ENCODE measurements around the gene THAP3. TPM values are rescaled to one million over a fixed set of nuclear protein-coding genes. Genes with fewer than 3 reads are reported as not detected.

Gene THAP3
- total RNA-seq, 4 donors from 2014 or later = 7.5 to 21.0 (median 13.2) TPM

DNA sequence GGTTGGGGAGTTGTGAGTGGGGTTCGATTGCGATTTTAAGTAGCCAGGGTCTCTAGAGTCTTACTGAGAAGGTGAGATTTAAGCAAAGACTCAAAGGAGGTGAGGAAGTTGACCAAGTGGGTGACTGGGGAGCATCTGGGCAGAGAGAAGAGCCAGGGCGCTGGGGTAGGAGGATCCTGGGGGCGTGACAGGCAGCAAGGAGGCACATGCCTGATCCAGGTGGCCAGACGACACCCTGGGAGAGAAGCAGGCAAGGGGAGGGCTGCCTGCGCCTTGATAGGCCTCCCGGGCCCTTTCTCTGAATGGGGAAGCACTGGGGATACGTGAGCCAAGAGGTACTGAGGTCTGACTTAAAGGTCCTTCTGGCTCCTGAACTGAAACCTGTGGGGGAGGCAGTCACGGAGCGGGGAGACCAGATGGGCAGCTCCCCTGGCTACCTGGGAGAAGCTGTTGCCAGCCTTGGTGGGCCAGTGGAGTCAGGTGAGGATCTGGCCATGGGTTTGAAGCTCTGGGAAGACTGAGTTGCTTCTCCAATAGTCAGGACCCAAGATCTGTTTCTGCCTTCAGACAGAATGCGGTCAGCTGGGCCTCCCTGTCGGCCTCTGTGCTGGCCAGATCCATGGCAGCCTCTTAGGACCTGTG, 39.5 kb upstream of the THAP3 start:
- intact Hi-C loops (cut with DNase I; ENCODE audit: low total_unique reads) = no loop called here
- Histone ChIP-seq H3K9me3 (no peaks in the 10 kb centered on the region), H3K36me3 (peaks cover 0 to 16% (median 4%) of the 10 kb centered on the region in 4 donors), H3K4me3 (no peak overlapping the region), H3K4me1 (peaks cover 12 to 45% (median 36%) of the 10 kb centered on the region in 4 donors), H3K27me3 (no peaks in the 10 kb centered on the region), H3K27ac (no peak overlapping the region)
- in situ Hi-C loops (cut with MboI; ENCODE audit: low pct_ligation_motif_present in 1 of 4, low pct_unique_long_range_greater_than_20kb in 1 of 4, low sequenced_read_pairs in 3 of 4) = no loop called here
- WGBS, 2 donors (ENCODE audit: low coverage in 1 of 2) = 94% methylated on average over 12 of the region's 12 CpGs; no CpG with 5 or more reads in 1 of the 2 donors
- DNase-seq = no peak
- TF ChIP-seq, protein P1, sequence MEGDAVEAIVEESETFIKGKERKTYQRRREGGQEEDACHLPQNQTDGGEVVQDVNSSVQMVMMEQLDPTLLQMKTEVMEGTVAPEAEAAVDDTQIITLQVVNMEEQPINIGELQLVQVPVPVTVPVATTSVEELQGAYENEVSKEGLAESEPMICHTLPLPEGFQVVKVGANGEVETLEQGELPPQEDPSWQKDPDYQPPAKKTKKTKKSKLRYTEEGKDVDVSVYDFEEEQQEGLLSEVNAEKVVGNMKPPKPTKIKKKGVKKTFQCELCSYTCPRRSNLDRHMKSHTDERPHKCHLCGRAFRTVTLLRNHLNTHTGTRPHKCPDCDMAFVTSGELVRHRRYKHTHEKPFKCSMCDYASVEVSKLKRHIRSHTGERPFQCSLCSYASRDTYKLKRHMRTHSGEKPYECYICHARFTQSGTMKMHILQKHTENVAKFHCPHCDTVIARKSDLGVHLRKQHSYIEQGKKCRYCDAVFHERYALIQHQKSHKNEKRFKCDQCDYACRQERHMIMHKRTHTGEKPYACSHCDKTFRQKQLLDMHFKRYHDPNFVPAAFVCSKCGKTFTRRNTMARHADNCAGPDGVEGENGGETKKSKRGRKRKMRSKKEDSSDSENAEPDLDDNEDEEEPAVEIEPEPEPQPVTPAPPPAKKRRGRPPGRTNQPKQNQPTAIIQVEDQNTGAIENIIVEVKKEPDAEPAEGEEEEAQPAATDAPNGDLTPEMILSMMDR (IDR thresholded peaks at IDR 0.05) = no peak
- no peak for TF ChIP-seq EP300 (IDR thresholded peaks at IDR 0.05; ENCODE audit: low read depth)
- no peak for TF ChIP-seq POLR2A (IDR thresholded peaks at IDR 0.05)
- no peak for TF ChIP-seq POLR2AphosphoS5 (IDR thresholded peaks at IDR 0.05)

DNA sequence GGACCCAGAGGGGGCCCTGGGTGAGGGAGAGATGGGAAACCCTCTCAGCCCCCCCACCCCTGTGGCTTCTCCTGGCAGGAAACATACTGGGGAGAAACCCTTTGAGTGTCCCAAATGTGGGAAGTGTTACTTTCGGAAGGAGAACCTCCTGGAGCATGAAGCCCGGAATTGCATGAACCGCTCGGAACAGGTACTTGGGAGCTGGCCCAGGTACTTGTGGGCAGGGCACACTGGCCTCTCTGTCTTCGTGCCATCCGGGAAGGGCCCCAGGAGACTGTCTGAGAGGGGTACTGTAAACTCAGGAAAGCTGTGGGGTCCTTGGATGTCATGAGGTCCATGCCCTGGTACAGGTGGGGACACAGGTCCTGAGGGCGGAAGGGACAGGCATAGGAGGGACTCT, 38.8 kb upstream of the THAP3 start:
- in situ Hi-C loops (cut with MboI; ENCODE audit: low pct_ligation_motif_present in 1 of 4, low pct_unique_long_range_greater_than_20kb in 1 of 4, low sequenced_read_pairs in 3 of 4) (no loop called here), intact Hi-C loops (cut with DNase I; ENCODE audit: low total_unique reads) (no loop called here)
- Histone ChIP-seq H3K36me3 (peaks cover 0 to 16% (median 4%) of the 10 kb centered on the region in 4 donors), H3K27me3 (no peaks in the 10 kb centered on the region), H3K4me1 (peaks cover 10 to 39% (median 30%) of the 10 kb centered on the region in 4 donors), H3K4me3 (no peak overlapping the region), H3K27ac (no peak overlapping the region), H3K9me3 (no peaks in the 10 kb centered on the region)
- TF ChIP-seq POLR2A (IDR thresholded peaks at IDR 0.05) (no peak), POLR2AphosphoS5 (IDR thresholded peaks at IDR 0.05) (no peak), EP300 (IDR thresholded peaks at IDR 0.05; ENCODE audit: low read depth) (no peak)
- TF ChIP-seq, protein P1 (IDR thresholded peaks at IDR 0.05) = no peak
- DNase-seq = no peak
- WGBS, 2 donors (ENCODE audit: low coverage in 1 of 2) = 97% methylated on average over 7 of the region's 7 CpGs; no CpG with 5 or more reads in 1 of the 2 donors

DNA sequence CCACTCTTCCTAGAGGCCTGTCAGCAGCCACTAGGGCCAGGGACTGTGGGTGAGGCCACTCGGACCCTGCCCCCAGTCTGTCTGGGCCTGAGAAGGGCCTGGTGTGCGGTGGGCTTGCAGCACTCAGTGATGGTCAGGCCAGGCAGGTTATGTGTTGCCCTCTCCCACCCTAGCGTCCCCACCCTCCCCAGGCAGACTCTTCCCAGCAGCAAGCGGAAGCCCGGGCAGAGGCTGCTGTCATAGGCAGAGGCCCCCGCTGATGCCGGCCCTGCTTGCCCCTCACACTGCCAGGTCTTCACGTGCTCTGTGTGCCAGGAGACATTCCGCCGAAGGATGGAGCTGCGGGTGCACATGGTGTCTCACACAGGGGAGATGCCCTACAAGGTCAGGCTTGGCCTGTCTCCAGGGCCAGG, 38.3 kb upstream of the THAP3 start:
- Histone ChIP-seq H3K27me3 (no peaks in the 10 kb centered on the region), H3K4me1 (peaks cover 4 to 34% (median 25%) of the 10 kb centered on the region in 4 donors), H3K36me3 (peaks cover 0 to 16% (median 4%) of the 10 kb centered on the region in 4 donors), H3K27ac (peak overlapping the region in 1 of 4 donors; percentile 10), H3K4me3 (no peak overlapping the region), H3K9me3 (no peaks in the 10 kb centered on the region)
- in situ Hi-C loops (cut with MboI; ENCODE audit: low pct_ligation_motif_present in 1 of 4, low pct_unique_long_range_greater_than_20kb in 1 of 4, low sequenced_read_pairs in 3 of 4) (no loop called here), intact Hi-C loops (cut with DNase I; ENCODE audit: low total_unique reads) (no loop called here)
- 90% methylated on average over 10 of the region's 11 CpGs; no CpG with 5 or more reads in 1 of the 2 donors for WGBS, 2 donors (ENCODE audit: low coverage in 1 of 2)
- TF ChIP-seq POLR2A (IDR thresholded peaks at IDR 0.05) (no peak), POLR2AphosphoS5 (IDR thresholded peaks at IDR 0.05) (no peak), EP300 (IDR thresholded peaks at IDR 0.05; ENCODE audit: low read depth) (no peak)
- TF ChIP-seq, protein P1 (IDR thresholded peaks at IDR 0.05) = no peak
- no peak for DNase-seq

DNA sequence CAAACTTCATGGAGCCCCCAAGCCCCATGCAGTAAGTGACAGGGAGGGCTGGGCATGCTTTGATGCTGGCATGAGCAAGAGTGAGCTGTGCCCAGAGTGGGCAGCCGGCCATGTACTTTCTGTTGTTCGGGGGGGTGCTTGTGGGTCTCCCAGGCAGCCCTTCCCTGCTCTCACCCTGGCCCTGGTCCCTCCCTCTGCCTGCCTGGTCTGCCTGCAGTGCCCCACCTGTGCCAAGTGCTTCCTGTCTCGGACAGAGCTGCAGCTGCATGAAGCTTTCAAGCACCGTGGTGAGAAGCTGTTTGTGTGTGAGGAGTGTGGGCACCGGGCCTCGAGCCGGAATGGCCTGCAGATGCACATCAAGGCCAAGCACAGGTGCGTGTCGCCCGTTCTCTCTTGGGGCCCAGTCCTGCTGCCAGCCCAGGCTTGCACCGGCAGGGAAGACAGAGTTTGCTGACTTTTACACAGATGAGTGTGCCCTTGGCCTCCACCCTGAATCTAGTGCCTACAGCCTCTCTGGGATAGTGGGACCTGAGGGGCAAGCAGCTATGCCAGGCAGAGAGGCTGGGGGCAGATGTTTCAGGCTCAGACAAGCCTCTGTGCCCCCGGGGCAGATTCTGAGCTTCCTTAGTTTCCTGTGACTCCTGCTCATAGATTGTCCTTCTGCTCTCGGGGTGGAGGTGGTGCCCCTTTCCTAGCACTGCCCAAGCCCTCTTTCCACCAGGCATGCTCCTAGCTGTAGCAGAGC, 37.2 kb upstream of the THAP3 start:
- intact Hi-C loops (cut with DNase I; ENCODE audit: low total_unique reads) (no loop called here), in situ Hi-C loops (cut with MboI; ENCODE audit: low pct_ligation_motif_present in 1 of 4, low pct_unique_long_range_greater_than_20kb in 1 of 4, low sequenced_read_pairs in 3 of 4) (no loop called here)
- 65% methylated on average over 13 of the region's 13 CpGs; no CpG with 5 or more reads in 1 of the 2 donors for WGBS, 2 donors (ENCODE audit: low coverage in 1 of 2)
- Histone ChIP-seq H3K9me3 (no peaks in the 10 kb centered on the region), H3K36me3 (peaks cover 0 to 16% (median 4%) of the 10 kb centered on the region in 4 donors), H3K4me1 (peaks cover 0 to 24% (median 14%) of the 10 kb centered on the region in 4 donors), H3K4me3 (no peak overlapping the region), H3K27me3 (no peaks in the 10 kb centered on the region), H3K27ac (peak overlapping the region in 1 of 4 donors; percentile 10)
- DNase-seq = no peak
- TF ChIP-seq POLR2AphosphoS5 (IDR thresholded peaks at IDR 0.05) = no peak
- TF ChIP-seq, protein P1 (IDR thresholded peaks at IDR 0.05) = no peak
